Effector memory CD8-positive, alpha-beta T cell (primary cell): Measurements from ENCODE around the gene UBAP2.
"Not testable (repeated sequence)": the region's sequence is repeated elsewhere in the genome, so short reads cannot be mapped to it uniquely, and the experiment has no call there.

Source experiments
- ATAC-seq: fragments of 150-1000 bp; cut with Tn5 transposase; replicated peaks from 2 replicates; pipeline ENCODE4 v1.10.0; 2021; ENCODE audit warnings: mild to moderate bottlenecking, moderate library complexity
- DNase-seq, 3 experiments: peaks; one replicate each; pipeline ENCODE4 v3.0.0; 2021
- H3K27ac Mint-ChIP-seq, 2 donors: one replicate each; pipeline ENCODE4 v1.8.0; 2022; ENCODE audit warnings: mild to moderate bottlenecking in 2 of 2, mixed read lengths in 2 of 2, moderate library complexity in 2 of 2
- H3K27me3 Mint-ChIP-seq, 2 donors: one replicate each; pipeline ENCODE4 v1.8.0; 2022; ENCODE audit warnings: mixed read lengths in 2 of 2
- H3K36me3 Mint-ChIP-seq: one replicate; pipeline ENCODE4 v1.8.0; 2022; ENCODE audit warnings: mild to moderate bottlenecking, moderate library complexity, mixed read lengths; ENCODE audit not compliant: insufficient read depth
- H3K4me1 Mint-ChIP-seq, 2 donors: one replicate each; pipeline ENCODE4 v1.8.0; 2022; ENCODE audit warnings: low read depth in 2 of 2, mixed read lengths in 2 of 2
- H3K4me3 Mint-ChIP-seq, 2 donors: one replicate each; pipeline ENCODE4 v1.8.0; 2022; ENCODE audit warnings: mild to moderate bottlenecking in 2 of 2, mixed read lengths in 2 of 2, moderate library complexity in 2 of 2
- H3K9me3 Mint-ChIP-seq, 2 donors: one replicate each; pipeline ENCODE4 v1.8.0; 2022; ENCODE audit warnings: mixed read lengths in 2 of 2

Gene UBAP2

DNA sequence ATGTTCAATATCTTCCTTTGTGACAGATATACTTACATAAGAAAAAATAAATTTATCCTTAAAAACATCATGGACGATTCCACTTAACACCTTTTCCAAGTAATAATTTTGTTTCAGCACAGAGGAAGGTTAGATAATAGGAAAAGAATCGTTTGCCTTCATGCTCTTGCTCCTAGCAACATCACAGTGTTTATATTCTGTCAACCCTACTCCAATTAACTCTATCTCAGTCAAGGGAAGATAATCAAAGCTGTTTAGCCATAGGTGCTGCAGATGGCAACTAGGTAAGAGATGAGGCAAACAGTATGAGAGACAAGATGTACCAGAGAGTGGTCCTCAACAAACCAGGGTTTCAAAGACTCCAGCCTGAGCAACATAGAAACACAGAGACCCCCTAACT, 55.6 kb downstream of the UBAP2 start:
- DNase-seq (no peak), ATAC-seq (no peak)
- H3K4me1 Mint-ChIP-seq: peaks cover 0 to 7% of the 10 kb centered on the region in 2 donors
- H3K4me3 Mint-ChIP-seq: no peak overlapping the region
- H3K27ac Mint-ChIP-seq: no peak overlapping the region
- H3K9me3 Mint-ChIP-seq: no peaks in the 10 kb centered on the region
- H3K36me3 Mint-ChIP-seq: peaks cover 24% of the 10 kb centered on the region
- no peaks in the 10 kb centered on the region for H3K27me3 Mint-ChIP-seq

DNA sequence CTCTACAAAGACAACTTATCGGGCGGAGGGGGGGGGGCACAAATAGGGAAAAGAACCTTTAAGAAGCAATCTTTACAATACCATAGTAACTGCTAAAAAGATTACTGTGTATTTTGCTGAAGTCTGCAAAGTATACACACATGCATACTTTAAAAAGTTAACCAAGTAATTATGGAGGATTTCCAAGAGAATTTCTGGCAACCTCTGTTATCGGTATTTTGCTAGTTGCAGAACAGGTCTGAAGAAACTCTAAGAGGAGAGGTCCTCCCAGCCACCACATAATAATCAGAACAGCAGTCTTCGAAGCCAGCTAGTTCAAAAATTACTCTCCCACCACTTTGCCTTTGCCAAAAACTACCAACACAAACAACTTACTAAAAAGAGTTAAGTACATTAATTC, 56.1 kb downstream of the UBAP2 start:
- DNase-seq (no peak), ATAC-seq (no peak)
- H3K27ac Mint-ChIP-seq: no peak overlapping the region
- H3K36me3 Mint-ChIP-seq: peaks cover 23% of the 10 kb centered on the region
- H3K27me3 Mint-ChIP-seq: no peaks in the 10 kb centered on the region
- no peaks in the 10 kb centered on the region for H3K9me3 Mint-ChIP-seq
- H3K4me1 Mint-ChIP-seq: peaks cover 0 to 7% of the 10 kb centered on the region in 2 donors
- H3K4me3 Mint-ChIP-seq: no peak overlapping the region

DNA sequence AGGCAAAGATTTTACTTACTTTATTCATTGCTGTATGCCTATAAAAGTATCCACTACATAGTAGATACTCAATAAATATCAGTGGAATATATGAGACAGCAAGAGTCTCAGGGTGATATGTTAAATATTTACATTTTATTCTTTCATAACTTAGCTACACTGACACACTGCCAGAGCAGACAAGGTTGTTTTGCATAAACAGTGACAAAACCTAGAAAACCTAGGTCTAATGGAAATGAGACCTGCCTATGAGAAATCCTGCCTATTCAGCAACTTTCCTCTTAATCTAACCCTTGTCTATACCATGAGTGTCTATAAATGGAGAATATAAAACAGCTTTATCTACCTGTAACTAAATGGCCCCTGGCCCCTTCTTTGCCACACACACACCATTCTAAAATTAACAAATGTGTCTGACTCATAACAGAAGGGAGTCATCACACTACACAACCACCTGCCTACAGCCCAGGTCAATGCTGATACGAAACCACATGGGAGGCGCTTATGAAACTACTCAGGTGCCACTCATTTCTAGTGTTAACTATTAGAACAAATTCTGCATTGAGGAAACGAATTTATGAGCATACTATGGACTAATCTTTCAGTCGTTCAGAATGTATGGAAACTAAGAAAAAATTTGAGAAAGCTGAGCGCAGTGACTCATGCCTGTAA, 60.3 kb downstream of the UBAP2 start:
- Mint-ChIP-seq H3K4me3 (no peak overlapping the region), H3K36me3 (peaks cover 20% of the 10 kb centered on the region), H3K9me3 (no peaks in the 10 kb centered on the region), H3K27ac (peak overlapping the region in 1 of 2 donors; percentile 81), H3K27me3 (no peaks in the 10 kb centered on the region), H3K4me1 (peaks cover 0 to 10% of the 10 kb centered on the region in 2 donors)
- DNase-seq (no peak), ATAC-seq (no peak)

DNA sequence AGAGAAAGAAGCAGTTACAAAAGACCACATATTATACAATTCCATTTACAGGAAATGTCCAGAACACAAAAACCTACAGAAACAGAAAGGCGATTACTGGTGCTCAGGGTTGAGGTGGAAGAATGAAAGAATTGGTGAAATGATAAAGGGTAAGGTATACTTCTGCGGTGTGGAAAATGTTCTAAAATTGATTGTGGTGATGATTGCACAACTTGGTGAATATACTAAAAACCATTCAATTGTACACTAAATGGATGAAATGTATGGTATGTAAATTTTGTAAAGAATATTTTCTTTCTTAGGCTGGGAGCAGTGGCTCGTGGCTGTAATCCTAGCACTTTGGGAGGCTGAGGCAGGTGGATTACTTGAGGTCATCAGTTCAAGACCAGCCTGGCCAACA, 72.3 kb downstream of the UBAP2 start:
- Mint-ChIP-seq H3K4me3 (no peak overlapping the region), H3K4me1 (no peaks in the 10 kb centered on the region), H3K9me3 (no peaks in the 10 kb centered on the region), H3K27ac (no peak overlapping the region), H3K36me3 (peaks cover 7% of the 10 kb centered on the region), H3K27me3 (no peaks in the 10 kb centered on the region)
- ATAC-seq (no peak), DNase-seq (no peak)

DNA sequence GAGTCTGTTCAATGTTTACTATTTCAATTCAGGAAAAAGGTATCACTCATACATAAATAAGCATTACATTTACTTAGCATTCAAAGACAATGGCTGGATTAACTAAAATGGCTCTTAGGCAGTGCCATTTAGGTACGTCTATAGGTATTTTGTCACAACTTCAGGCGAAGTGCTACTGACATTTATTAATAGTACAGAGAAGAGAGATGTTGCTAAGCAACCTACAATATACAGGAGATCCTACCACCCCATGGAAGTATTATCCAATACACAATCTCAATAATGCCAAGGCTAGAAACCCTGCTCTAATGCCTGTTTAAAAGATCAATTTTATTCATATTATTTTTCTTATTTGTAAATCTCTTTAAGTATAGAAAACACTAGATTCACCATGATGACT, 76.0 kb downstream of the UBAP2 start:
- H3K36me3 Mint-ChIP-seq: peaks cover 12% of the 10 kb centered on the region
- H3K27ac Mint-ChIP-seq: no peak overlapping the region
- no peak for ATAC-seq
- DNase-seq: no peak
- no peak overlapping the region for H3K4me3 Mint-ChIP-seq
- H3K9me3 Mint-ChIP-seq: no peaks in the 10 kb centered on the region
- H3K4me1 Mint-ChIP-seq: no peaks in the 10 kb centered on the region
- no peaks in the 10 kb centered on the region for H3K27me3 Mint-ChIP-seq

DNA sequence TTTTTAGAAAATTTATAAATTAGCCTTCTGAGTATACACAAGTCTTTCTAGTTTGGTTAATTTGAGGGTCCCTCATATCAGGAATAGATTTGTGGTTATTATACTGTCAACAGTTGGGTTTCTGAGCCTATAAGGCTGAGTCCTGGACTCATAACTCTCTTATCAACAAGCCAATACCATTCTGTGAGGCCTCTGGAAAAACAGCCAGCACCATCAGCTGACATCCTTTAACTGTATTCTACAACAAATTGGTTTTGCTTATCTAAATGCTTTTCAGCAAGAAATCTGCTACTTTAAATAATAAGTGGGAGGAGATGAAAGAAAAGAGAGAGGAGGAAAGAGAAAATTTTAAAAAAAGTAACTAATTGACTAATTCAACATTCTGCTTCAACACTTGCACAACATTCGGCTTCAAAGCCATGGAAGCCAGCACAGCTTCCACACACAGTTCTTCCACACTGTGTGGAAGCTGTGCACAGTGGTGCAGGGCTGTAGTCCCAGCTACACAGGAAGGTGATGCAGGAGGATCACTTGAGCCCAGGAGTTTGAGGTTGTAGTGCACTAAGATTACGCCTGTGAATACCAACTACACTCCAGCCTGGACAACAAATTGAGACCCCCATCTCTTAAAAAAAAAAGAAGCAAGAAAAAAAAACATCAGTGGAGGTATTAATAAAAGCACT, 84.5 kb downstream of the UBAP2 start:
- Mint-ChIP-seq H3K4me3 (no peak overlapping the region), H3K9me3 (no peaks in the 10 kb centered on the region), H3K36me3 (peaks cover 24% of the 10 kb centered on the region), H3K4me1 (peaks cover 0 to 2% of the 10 kb centered on the region in 2 donors), H3K27ac (peak overlapping the region; percentile 41 to 67), H3K27me3 (no peaks in the 10 kb centered on the region)
- ATAC-seq (no peak), DNase-seq (no peak)

DNA sequence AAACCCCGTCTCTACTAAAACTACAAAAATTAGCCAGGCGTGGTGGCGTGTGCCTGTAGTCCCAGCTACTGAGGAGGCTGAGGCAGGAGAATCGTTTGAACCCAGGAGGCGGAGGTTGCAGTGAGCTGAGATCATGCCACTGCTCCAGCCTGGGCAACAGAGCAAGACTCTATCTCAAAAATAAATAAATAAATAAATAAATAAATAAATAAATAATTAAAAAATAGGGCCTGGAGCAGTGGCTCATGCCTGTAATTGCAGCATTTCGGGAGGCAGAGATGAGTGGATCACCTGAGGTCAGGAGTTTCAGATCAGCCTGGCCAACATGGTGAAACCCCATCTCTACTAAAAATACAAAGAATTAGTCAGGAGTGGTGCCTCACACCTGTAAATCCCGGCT, 86.2 kb downstream of the UBAP2 start:
- H3K9me3 Mint-ChIP-seq, ATAC-seq, H3K27me3 Mint-ChIP-seq, H3K27ac Mint-ChIP-seq, H3K4me1 Mint-ChIP-seq, DNase-seq, H3K4me3 Mint-ChIP-seq: not testable (repeated sequence)
- H3K36me3 Mint-ChIP-seq: peaks cover 27% of the 10 kb centered on the region

DNA sequence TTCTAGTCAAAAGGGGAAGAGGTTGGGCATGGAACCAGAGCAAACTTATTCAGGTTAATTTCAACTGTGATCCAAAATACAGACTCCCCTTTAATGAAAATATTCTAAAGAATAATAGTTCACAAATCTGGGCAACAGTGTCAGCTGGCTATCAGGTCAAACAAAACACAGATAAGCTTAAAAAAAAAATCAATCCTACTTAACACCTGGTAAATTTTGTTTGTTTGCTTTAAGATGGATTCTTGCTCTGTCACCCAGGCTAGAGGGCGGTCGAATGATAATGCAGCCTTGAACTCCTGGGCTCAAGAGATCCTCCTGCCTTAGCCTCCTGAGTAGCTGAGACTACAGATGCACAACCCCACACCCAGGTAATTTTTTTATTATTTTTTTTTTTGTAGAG, 89.0 kb downstream of the UBAP2 start:
- Mint-ChIP-seq H3K27me3 (no peaks in the 10 kb centered on the region), H3K4me3 (no peak overlapping the region), H3K9me3 (no peaks in the 10 kb centered on the region), H3K4me1 (peaks cover 0 to 2% of the 10 kb centered on the region in 2 donors), H3K36me3 (peaks cover 35% of the 10 kb centered on the region), H3K27ac (no peak overlapping the region)
- no peak for DNase-seq
- ATAC-seq: no peak

DNA sequence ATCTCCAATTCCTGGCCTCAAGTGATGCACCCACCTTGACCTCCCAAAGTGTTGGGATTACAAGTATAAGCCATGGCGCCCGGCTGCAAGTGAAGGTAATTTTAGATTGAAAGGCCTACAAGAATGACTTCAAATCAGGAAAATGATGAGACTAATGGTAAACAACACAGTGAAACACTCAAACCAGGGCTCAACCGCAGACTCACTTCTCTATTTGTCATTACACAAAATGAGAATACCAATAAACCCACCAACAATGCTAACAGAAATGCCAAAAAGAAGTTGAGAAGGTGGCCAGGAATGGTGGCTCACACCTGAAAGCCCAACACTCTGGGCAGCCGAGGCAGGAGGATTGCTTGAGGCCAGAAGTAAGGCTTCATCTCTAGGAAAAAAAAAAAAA, 92.1 kb downstream of the UBAP2 start:
- no peak for ATAC-seq
- H3K27ac Mint-ChIP-seq: no peak overlapping the region
- H3K4me1 Mint-ChIP-seq: no peaks in the 10 kb centered on the region
- DNase-seq: no peak
- H3K4me3 Mint-ChIP-seq: no peak overlapping the region
- peaks cover 46% of the 10 kb centered on the region for H3K36me3 Mint-ChIP-seq
- no peaks in the 10 kb centered on the region for H3K9me3 Mint-ChIP-seq
- H3K27me3 Mint-ChIP-seq: no peaks in the 10 kb centered on the region

DNA sequence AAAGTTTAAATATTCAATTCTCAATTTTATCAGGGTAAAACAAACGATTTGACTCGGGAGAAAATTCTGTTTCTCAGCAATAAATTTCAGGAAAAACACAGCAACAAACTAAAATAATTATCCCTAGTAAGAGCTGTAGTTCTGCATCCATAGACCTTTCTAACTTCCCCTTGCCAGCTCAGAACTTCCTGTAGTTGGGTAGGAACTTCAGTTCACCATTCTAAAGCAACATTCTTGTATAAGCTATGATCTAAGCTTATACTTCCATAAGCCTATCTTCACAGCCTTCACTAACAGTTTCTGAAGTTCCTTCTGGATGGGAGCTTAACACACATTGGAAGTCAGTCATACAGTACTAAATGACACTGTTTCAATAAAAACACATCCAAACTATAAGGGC, 96.6 kb downstream of the UBAP2 start:
- Mint-ChIP-seq H3K9me3 (no peaks in the 10 kb centered on the region), H3K4me3 (no peak overlapping the region), H3K4me1 (no peaks in the 10 kb centered on the region), H3K27ac (no peak overlapping the region), H3K27me3 (no peaks in the 10 kb centered on the region), H3K36me3 (peaks cover 44% of the 10 kb centered on the region)
- ATAC-seq: no peak
- DNase-seq: no peak

DNA sequence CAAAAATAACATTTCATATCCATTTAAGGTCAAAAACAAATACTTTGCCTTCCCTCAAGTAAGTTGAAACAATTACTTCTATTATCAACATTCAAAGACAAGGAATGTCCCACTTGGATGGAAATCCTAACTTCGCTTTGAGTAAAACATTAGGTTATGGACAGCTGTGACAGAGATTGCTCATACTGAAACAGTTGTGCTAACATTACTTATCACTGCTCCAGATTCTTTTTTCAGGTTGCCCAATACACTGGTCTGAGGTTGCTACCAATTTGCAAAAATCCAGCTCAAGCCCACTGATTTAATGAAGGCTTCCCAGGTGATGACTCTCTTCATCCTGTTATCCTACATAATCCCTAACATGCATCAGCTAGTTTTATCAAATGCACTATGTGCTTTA, 98.3 kb downstream of the UBAP2 start:
- Mint-ChIP-seq H3K4me1 (no peaks in the 10 kb centered on the region), H3K36me3 (peaks cover 35% of the 10 kb centered on the region), H3K4me3 (no peak overlapping the region), H3K27me3 (no peaks in the 10 kb centered on the region), H3K9me3 (no peaks in the 10 kb centered on the region), H3K27ac (peak overlapping the region in 1 of 2 donors; percentile 33)
- DNase-seq (no peak), ATAC-seq (no peak)

DNA sequence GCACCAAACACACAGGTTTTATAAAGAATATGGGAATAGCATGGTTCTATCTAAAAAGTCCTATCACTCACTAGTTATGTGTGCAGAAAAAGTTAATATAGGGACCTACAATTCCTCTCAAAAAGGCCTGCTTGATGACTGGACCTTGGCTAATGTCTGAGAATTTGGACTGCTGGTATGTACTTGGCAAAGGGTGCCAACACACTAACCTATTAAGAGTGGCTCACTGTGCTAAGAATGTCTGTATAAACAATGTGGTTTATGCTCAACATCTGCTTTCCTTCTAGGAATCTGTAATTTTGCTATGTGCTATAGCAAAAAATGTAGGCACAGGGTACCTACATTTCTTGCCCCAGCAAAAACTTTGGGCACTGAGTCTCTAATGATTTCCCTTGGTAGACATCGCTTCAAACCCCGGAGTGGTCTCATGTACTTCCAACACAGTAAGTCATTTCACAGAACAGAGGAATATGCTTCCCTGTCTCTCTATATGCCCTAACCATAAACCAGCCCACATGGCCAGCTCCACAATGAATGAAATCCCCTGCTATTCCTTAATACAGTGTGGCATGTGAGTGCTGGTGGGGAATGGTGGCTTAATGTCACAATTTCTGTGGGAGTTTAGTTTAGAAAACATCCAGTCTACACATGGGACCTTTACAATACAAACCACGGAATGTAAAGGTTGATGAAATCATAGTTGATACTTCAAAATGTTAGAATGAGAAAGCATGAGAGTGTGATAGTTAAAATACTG, 101.7 kb downstream of the UBAP2 start:
- H3K4me1 Mint-ChIP-seq: no peaks in the 10 kb centered on the region
- H3K27me3 Mint-ChIP-seq: no peaks in the 10 kb centered on the region
- no peak for ATAC-seq

DNA sequence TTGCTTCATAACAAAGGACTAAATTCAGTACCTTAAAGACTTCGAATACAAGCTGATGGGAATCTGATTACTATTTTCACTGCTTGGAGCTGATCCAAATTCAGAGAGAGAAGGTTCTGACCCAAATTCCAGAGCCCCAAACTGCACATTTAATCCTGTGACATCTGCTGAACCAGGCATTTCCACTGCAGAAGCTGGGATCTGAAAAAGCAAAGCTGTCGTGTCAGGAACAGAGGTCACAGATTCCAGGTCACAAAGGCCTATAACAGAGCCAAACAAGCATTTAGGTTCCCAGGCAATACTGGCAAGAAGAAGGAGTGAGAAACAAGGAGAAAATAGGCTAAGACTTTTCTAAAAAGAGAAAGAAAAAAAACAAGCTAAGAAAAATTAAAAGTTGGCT, 105.3 kb downstream of the UBAP2 start:
- Mint-ChIP-seq H3K27ac (peak overlapping the region; percentile 51 to 70), H3K9me3 (no peaks in the 10 kb centered on the region), H3K4me1 (peaks cover 0 to 5% of the 10 kb centered on the region in 2 donors), H3K27me3 (no peaks in the 10 kb centered on the region), H3K4me3 (no peak overlapping the region), H3K36me3 (peaks cover 48% of the 10 kb centered on the region)
- ATAC-seq: no peak
- DNase-seq: no peak

More for the DNA sequence above, 101.7 kb downstream of the UBAP2 start:
- H3K27ac Mint-ChIP-seq: no peak overlapping the region
- no peaks in the 10 kb centered on the region for H3K9me3 Mint-ChIP-seq
- H3K4me3 Mint-ChIP-seq: no peak overlapping the region
- peaks cover 48% of the 10 kb centered on the region for H3K36me3 Mint-ChIP-seq
- no peak for DNase-seq
